Neuronal stem cell (in vitro differentiated cells): ENCODE results near the gene PRKAA2.
A peak's percentile ranks its signal among the peaks of the same experiment; 100 is the strongest.

ENCODE experiments used
- DNase-seq: peaks from one replicate; pipeline ENCODE4 v3.0.0-alpha.2; 2013; ENCODE audit warnings: low spot score
- H2AFZ ChIP-seq: one replicate; pipeline ENCODE4 v1.6.1; 2013; ENCODE audit warnings: mild to moderate bottlenecking, low read length, inconsistent platforms
- H2AK5ac ChIP-seq: 2 replicates; pipeline ENCODE4 v1.6.1; 2013; ENCODE audit warnings: low read depth, mild to moderate bottlenecking, inconsistent platforms, low read length, moderate library complexity, mixed read lengths
- H2BK120ac ChIP-seq: 2 replicates; pipeline ENCODE4 v1.6.1; 2013; ENCODE audit warnings: low read depth, mild to moderate bottlenecking, inconsistent platforms, low read length, moderate library complexity, mixed read lengths
- H2BK12ac ChIP-seq: one replicate; pipeline ENCODE4 v1.6.1; 2013; ENCODE audit warnings: low read length, inconsistent platforms
- H2BK15ac ChIP-seq: 2 replicates; pipeline ENCODE4 v1.6.1; 2013; ENCODE audit warnings: mild to moderate bottlenecking, low read length, inconsistent platforms, mixed read lengths
- H2BK5ac ChIP-seq: one replicate; pipeline ENCODE4 v1.6.1; 2013; ENCODE audit warnings: inconsistent platforms, mild to moderate bottlenecking, low read length, moderate library complexity
- H3K14ac ChIP-seq: one replicate; pipeline ENCODE4 v1.6.1; 2013; ENCODE audit warnings: low read length, inconsistent platforms
- H3K18ac ChIP-seq: 2 replicates; pipeline ENCODE4 v1.6.1; 2013; ENCODE audit warnings: low read length, inconsistent platforms
- H3K23ac ChIP-seq: 2 replicates; pipeline ENCODE4 v1.6.1; 2013; ENCODE audit warnings: low read depth, mild to moderate bottlenecking, mixed read lengths, low read length, inconsistent platforms; ENCODE audit not compliant: poor library complexity
- H3K27ac ChIP-seq: replicated peaks from 3 replicates; pipeline ENCODE4 v1.5.1; 2013; ENCODE audit warnings: low read length, inconsistent platforms
- H3K27me3 ChIP-seq, 3 experiments: 2 replicates each; pipeline ENCODE4 v1.6.1; 2013; ENCODE audit warnings: low read length in 3 of 3, mild to moderate bottlenecking in 2 of 3, inconsistent platforms in 1 of 3, low read depth in 1 of 3, mixed read lengths in 1 of 3, moderate library complexity in 1 of 3; ENCODE audit not compliant: control insufficient read depth in 3 of 3, insufficient read depth in 3 of 3
- H3K36me3 ChIP-seq, 2 donors: replicated peaks in 1 of 2; 2 replicates each; pipeline ENCODE4 v1.6.1; 2013; ENCODE audit warnings: low read length in 2 of 2; ENCODE audit not compliant: control insufficient read depth in 2 of 2, insufficient read depth in 2 of 2
- H3K4ac ChIP-seq: 2 replicates; pipeline ENCODE4 v1.6.1; 2013; ENCODE audit warnings: inconsistent platforms, mild to moderate bottlenecking, low read length, moderate library complexity
- H3K4me1 ChIP-seq, 2 donors: 1 replicate in 1 of 2; 2 replicates in 1 of 2; pipeline ENCODE4 v1.6.1; 2013; ENCODE audit warnings: low read length in 2 of 2, low read depth in 1 of 2; ENCODE audit not compliant: control insufficient read depth in 2 of 2, insufficient read depth in 1 of 2
- H3K4me2 ChIP-seq: one replicate; pipeline ENCODE4 v1.6.1; 2013; ENCODE audit warnings: mild to moderate bottlenecking, low read length, inconsistent platforms; ENCODE audit not compliant: insufficient read depth, poor library complexity, severe bottlenecking
- H3K4me3 ChIP-seq, 2 donors: 2 replicates each; pipeline ENCODE4 v1.5.1; 2013; ENCODE audit warnings: low read length in 2 of 2, mild to moderate bottlenecking in 2 of 2, inconsistent platforms in 1 of 2, moderate library complexity in 1 of 2
- H3K79me1 ChIP-seq: one replicate; pipeline ENCODE4 v1.6.1; 2013; ENCODE audit warnings: low read depth, mild to moderate bottlenecking, inconsistent platforms, low read length, moderate library complexity
- H3K9ac ChIP-seq: one replicate; pipeline ENCODE4 v1.6.1; 2013; ENCODE audit warnings: mild to moderate bottlenecking, low read depth, low read length, inconsistent platforms; ENCODE audit not compliant: poor library complexity
- H3K9me3 ChIP-seq, 2 donors: replicated peaks in 1 of 2; 2 replicates each; pipeline versions ENCODE3 to v1.6.1; 2013; ENCODE audit warnings: low read length in 2 of 2, mild to moderate bottlenecking in 2 of 2, inconsistent platforms in 1 of 2, low read depth in 1 of 2, mixed read lengths in 1 of 2, moderate library complexity in 1 of 2; ENCODE audit not compliant: control insufficient read depth in 2 of 2, insufficient read depth in 1 of 2
- H4K8ac ChIP-seq: one replicate; pipeline ENCODE4 v1.6.1; 2013; ENCODE audit warnings: low read depth, mild to moderate bottlenecking, inconsistent platforms, low read length, moderate library complexity
- H4K91ac ChIP-seq: one replicate; pipeline ENCODE4 v1.6.1; 2013; ENCODE audit warnings: low read length, low read depth, mild to moderate bottlenecking, inconsistent platforms; ENCODE audit not compliant: poor library complexity
- WGBS, 2 donors: extraction: QIAGEN DNeasy Blood & Tissue Kit; methylation state at CpG; one replicate each; pipeline ENCODE4 v1.1.7; 2013; ENCODE audit warnings: missing lambda C conversion rate in 2 of 2, mixed read lengths in 1 of 2; ENCODE audit not compliant: insufficient read length in 2 of 2, insufficient replicate concordance in 1 of 2; ENCODE audit errors: extremely low coverage in 2 of 2; 5-methylcytosine and 5-hydroxymethylcytosine counted together

The PRKAA2 gene

GRCh38 chr1:56627636-56628039, 17.5 kb upstream of the PRKAA2 start:
- WGBS, 2 donors, result no CpG with 5 or more reads among the region's 3 CpGs

DNA sequence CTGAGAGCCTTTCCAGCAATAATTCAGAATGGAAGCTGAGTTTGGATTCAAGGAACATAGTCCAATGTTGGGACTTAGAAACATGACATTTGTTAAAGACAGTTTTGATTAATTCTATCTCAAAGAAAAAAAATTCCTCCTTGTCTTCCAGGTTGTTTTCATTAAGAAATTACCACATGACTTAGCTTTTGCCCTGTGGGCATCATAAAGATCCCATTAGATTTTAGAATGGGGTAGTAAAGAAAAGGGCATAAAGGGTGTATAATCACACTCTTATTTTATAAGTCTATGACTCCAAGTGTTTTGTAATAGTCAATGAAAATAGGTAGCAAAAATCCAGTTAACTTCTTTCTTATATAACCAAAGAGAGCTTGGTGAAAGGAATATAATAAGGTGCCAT, 14.3 kb upstream of the PRKAA2 start:
- no peaks in the 10 kb centered on the region for H3K4me1 ChIP-seq
- no peak overlapping the region for H3K4ac ChIP-seq
- H2BK15ac ChIP-seq, result no peak overlapping the region
- no peak overlapping the region for H2BK5ac ChIP-seq
- H3K27ac ChIP-seq, result no peak overlapping the region
- no peak overlapping the region for H2BK12ac ChIP-seq
- H3K4me3 ChIP-seq, result no peak overlapping the region
- no peak overlapping the region for H3K9ac ChIP-seq
- no peak overlapping the region for H3K18ac ChIP-seq
- H4K8ac ChIP-seq, result no peak overlapping the region
- DNase-seq, result no peak
- H3K79me1 ChIP-seq, result no peaks in the 10 kb centered on the region
- no peaks in the 10 kb centered on the region for H3K9me3 ChIP-seq
- H3K36me3 ChIP-seq, result no peaks in the 10 kb centered on the region
- H3K14ac ChIP-seq, result no peak overlapping the region
- H2AK5ac ChIP-seq, result no peak overlapping the region
- no peak overlapping the region for H2BK120ac ChIP-seq
- no peak overlapping the region for H3K4me2 ChIP-seq
- no peak overlapping the region for H3K23ac ChIP-seq
- H4K91ac ChIP-seq, result no peak overlapping the region
- no peak overlapping the region for H2AFZ ChIP-seq
- peaks cover 0 to 8% (median 0%) of the 10 kb centered on the region in 3 experiments for H3K27me3 ChIP-seq

More at GRCh38 chr1:56627636-56628039, 17.5 kb upstream of the PRKAA2 start:
- no peak overlapping the region for H3K18ac ChIP-seq
- H3K9me3 ChIP-seq, result no peaks in the 10 kb centered on the region
- H2AFZ ChIP-seq, result peak overlapping the region; percentile 28
- H2BK120ac ChIP-seq, result no peak overlapping the region
- H3K4me3 ChIP-seq, result no peak overlapping the region
- no peak overlapping the region for H3K4me2 ChIP-seq
- no peak overlapping the region for H3K27ac ChIP-seq
- no peaks in the 10 kb centered on the region for H3K79me1 ChIP-seq
- no peak overlapping the region for H4K8ac ChIP-seq
- H2BK12ac ChIP-seq, result no peak overlapping the region
- no peak overlapping the region for H3K9ac ChIP-seq
- no peak overlapping the region for H3K14ac ChIP-seq
- H3K23ac ChIP-seq, result no peak overlapping the region
- H2BK5ac ChIP-seq, result no peak overlapping the region
- no peak overlapping the region for H2AK5ac ChIP-seq
- no peaks in the 10 kb centered on the region for H3K36me3 ChIP-seq
- H3K4me1 ChIP-seq, result no peaks in the 10 kb centered on the region
- no peak overlapping the region for H3K4ac ChIP-seq
- H3K27me3 ChIP-seq, result peaks cover 0 to 4% (median 0%) of the 10 kb centered on the region in 3 experiments
- H4K91ac ChIP-seq, result no peak overlapping the region
- no peak overlapping the region for H2BK15ac ChIP-seq
- DNase-seq, result no peak

GRCh38 chr1:56631901-56632300, 13.2 kb upstream of the PRKAA2 start:
- no peak overlapping the region for H3K18ac ChIP-seq
- no peak overlapping the region for H2BK12ac ChIP-seq
- peaks cover 0 to 8% (median 0%) of the 10 kb centered on the region in 3 experiments for H3K27me3 ChIP-seq
- no peak overlapping the region for H2BK120ac ChIP-seq
- no peak overlapping the region for H3K4ac ChIP-seq
- no peaks in the 10 kb centered on the region for H3K36me3 ChIP-seq
- no peak overlapping the region for H3K4me2 ChIP-seq
- H3K23ac ChIP-seq, result no peak overlapping the region
- H3K79me1 ChIP-seq, result no peaks in the 10 kb centered on the region
- no peak overlapping the region for H4K91ac ChIP-seq
- H3K4me1 ChIP-seq, result no peaks in the 10 kb centered on the region
- H2BK5ac ChIP-seq, result no peak overlapping the region
- no peak for DNase-seq
- no peaks in the 10 kb centered on the region for H3K9me3 ChIP-seq
- no peak overlapping the region for H3K4me3 ChIP-seq
- WGBS, 2 donors, result no CpG with 5 or more reads among the region's 2 CpGs
- no peak overlapping the region for H3K27ac ChIP-seq
- no peak overlapping the region for H2AFZ ChIP-seq
- no peak overlapping the region for H2BK15ac ChIP-seq
- H3K9ac ChIP-seq, result no peak overlapping the region
- H4K8ac ChIP-seq, result no peak overlapping the region
- H2AK5ac ChIP-seq, result no peak overlapping the region
- H3K14ac ChIP-seq, result no peak overlapping the region

- DNase-seq, result no peak
- Histone ChIP-seq H4K91ac (no peak overlapping the region), H3K36me3 (no peaks in the 10 kb centered on the region), H2BK5ac (no peak overlapping the region), H2BK15ac (no peak overlapping the region), H3K9ac (no peak overlapping the region), H2AFZ (no peak overlapping the region), H3K18ac (no peak overlapping the region), H3K27me3 (peaks cover 0 to 21% (median 0%) of the 10 kb centered on the region in 3 experiments), H4K8ac (no peak overlapping the region), H3K4ac (no peak overlapping the region), H3K9me3 (no peaks in the 10 kb centered on the region), H3K4me2 (no peak overlapping the region), H2BK120ac (no peak overlapping the region), H3K14ac (no peak overlapping the region), H2BK12ac (no peak overlapping the region), H3K4me3 (no peak overlapping the region), H2AK5ac (no peak overlapping the region), H3K4me1 (no peaks in the 10 kb centered on the region), H3K27ac (no peak overlapping the region), H3K79me1 (no peaks in the 10 kb centered on the region), H3K23ac (no peak overlapping the region)
- no CpG with 5 or more reads among the region's 3 CpGs for WGBS, 2 donors
These were observed 10.1 kb upstream of the PRKAA2 start for GRCh38 chr1:56634981-56635380.
